ENCODE results near the gene ITFG1.
A peak's percentile ranks its signal among the peaks of the same experiment; 100 is the strongest.

ITFG1 gene

GRCh38 chr16:47150067-47150466, 310.8 kb downstream of the ITFG1 start:
- TF ChIP-seq CTCF (IDR thresholded peaks at IDR 0.05; ENCODE audit: low read depth, low read length): no peak

GRCh38 chr16:47144559-47144877, 316.3 kb downstream of the ITFG1 start:
- no peak for TF ChIP-seq CTCF (IDR thresholded peaks at IDR 0.05; ENCODE audit: low read depth, low read length)
- peak overlapping the region; percentile 66 for H3K4me3 ChIP-seq (ENCODE audit: low read depth, low read length)

More at GRCh38 chr16:47150067-47150466, 310.8 kb downstream of the ITFG1 start:
- H3K4me3 ChIP-seq (ENCODE audit: low read depth, low read length): no peak overlapping the region

- peak; percentile 61 for TF ChIP-seq CTCF (IDR thresholded peaks at IDR 0.05; ENCODE audit: low read depth, low read length)
- H3K4me3 ChIP-seq (ENCODE audit: low read depth, low read length): peak within 1 kb of the TSS; percentile 66
Measured at GRCh38 chr16:47143677-47144558, 316.9 kb downstream of the ITFG1 start, which contains the start of gene NETO2. Gene NETO2, minus strand, starts transcription at chr16:47143945. Its CDS starts 333 bp downstream, at chr16:47143612.

- peak; percentile 50 for TF ChIP-seq CTCF (IDR thresholded peaks at IDR 0.05; ENCODE audit: low read depth, low read length)
Measured at GRCh38 chr16:47142821-47143676, 317.8 kb downstream of the ITFG1 start.

GRCh38 chr16:47142486-47142820, 318.4 kb downstream of the ITFG1 start:
- peak overlapping the region; percentile 66 for H3K4me3 ChIP-seq (ENCODE audit: low read depth, low read length)
- no peak for TF ChIP-seq CTCF (IDR thresholded peaks at IDR 0.05; ENCODE audit: low read depth, low read length)

More at GRCh38 chr16:47142821-47143676, 317.8 kb downstream of the ITFG1 start:
- peak overlapping the region; percentile 66 for H3K4me3 ChIP-seq (ENCODE audit: low read depth, low read length)

- H3K4me3 ChIP-seq (ENCODE audit: low read depth, low read length): peak overlapping the region; percentile 66
- peak; percentile 98 for TF ChIP-seq CTCF (IDR thresholded peaks at IDR 0.05; ENCODE audit: low read depth, low read length)
Measured at GRCh38 chr16:47141773-47142485, 318.9 kb downstream of the ITFG1 start.

Data from WI38 (cell line).